GM21737 (cell line): ENCODE data around the gene COMMD2.

Source experiments
- ATAC-seq: cut with Tn5 transposase; IDR thresholded peaks from one replicate; pipeline ENCODE4 v1.9.1; 2021; ENCODE audit warnings: mild to moderate bottlenecking, moderate library complexity; ENCODE audit not compliant: unreplicated experiment

Gene COMMD2

DNA sequence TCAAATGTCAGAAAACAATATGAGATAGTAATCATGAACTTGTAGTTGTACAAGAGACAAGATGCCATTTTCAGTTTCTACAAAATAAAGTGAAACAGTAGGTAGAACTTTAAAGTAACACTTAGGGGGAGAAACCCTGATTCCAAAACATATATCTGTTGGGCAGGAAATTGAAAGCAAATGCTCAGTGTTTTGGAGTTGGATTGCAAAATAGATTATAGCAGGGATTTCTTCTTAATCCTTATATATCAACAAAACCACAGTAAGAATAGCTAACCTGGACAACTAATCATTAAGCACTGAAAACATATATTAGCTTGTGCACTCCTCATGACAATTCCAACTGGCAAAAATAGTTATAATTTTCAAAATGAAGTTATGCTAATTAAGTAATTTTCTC lies 46.9 kb downstream of the COMMD2 start:
- ATAC-seq: no peak

DNA sequence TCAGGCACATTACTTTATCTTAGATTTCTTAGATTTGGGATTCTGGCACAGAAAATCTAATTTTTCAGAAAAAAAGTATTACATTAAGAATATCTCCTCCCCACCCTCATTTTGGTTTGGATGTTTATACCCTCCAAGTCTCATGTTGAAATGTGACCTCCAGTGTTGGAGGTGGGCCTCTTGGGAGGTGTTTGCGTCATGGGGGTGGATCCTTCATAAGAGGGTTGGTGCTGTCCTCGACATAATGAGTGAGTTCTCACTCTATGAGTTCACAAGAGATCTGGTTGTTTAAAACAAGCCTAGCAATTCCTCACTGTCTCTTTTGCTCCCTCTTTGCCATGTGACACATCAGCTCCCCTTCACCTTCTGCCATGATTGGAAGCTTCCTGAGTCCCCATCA lies 48.8 kb downstream of the COMMD2 start:
- ATAC-seq: no peak

- ATAC-seq: no peak
Observed at GRCh38 chr3:149702691-149703441, 49.4 kb downstream of the COMMD2 start.

GRCh38 chr3:149701977-149702350 lies 50.3 kb downstream of the COMMD2 start:
- ATAC-seq: no peak

- ATAC-seq: no peak
Observed at GRCh38 chr3:149701206-149701976, 50.9 kb downstream of the COMMD2 start.
